ENCODE data around the gene UGT1A10. TPM values are rescaled to one million over a fixed set of nuclear protein-coding genes. Genes with fewer than 3 reads are reported as not detected.

Gene UGT1A10
- total and polyA plus RNA-seq, 12 donors, result not detected

DNA sequence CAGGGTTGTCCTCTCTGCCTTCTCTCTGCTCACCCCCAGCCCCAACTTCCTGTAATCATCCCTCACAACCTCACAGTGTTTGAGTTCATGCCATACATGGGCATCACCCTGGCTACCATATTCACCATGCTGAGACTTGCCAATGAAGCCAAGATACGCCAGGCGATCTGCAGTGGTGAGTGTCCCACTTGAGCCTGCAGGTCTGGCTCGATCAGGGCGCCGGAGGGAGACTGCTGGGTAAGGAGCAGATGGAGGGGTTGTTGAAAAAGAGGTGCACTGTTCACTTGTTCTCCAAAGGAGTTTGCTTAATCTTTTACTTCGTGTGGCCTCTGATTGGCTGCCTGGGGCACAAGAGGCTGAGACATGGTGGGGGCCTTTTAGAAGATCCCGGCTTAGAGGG is 156.5 kb downstream of the UGT1A10 start:
- Histone ChIP-seq H3K9me3 (peaks cover 0 to 4% (median 0%) of the 10 kb centered on the region in 11 donors), H3K4me1 (no peaks in the 10 kb centered on the region), H3K27me3 (peaks cover 0 to 7% (median 0%) of the 10 kb centered on the region in 7 donors), H3K4me3 (no peak overlapping the region), H3K36me3 (no peaks in the 10 kb centered on the region), H3K27ac (no peak overlapping the region)
- TF ChIP-seq, protein P1, sequence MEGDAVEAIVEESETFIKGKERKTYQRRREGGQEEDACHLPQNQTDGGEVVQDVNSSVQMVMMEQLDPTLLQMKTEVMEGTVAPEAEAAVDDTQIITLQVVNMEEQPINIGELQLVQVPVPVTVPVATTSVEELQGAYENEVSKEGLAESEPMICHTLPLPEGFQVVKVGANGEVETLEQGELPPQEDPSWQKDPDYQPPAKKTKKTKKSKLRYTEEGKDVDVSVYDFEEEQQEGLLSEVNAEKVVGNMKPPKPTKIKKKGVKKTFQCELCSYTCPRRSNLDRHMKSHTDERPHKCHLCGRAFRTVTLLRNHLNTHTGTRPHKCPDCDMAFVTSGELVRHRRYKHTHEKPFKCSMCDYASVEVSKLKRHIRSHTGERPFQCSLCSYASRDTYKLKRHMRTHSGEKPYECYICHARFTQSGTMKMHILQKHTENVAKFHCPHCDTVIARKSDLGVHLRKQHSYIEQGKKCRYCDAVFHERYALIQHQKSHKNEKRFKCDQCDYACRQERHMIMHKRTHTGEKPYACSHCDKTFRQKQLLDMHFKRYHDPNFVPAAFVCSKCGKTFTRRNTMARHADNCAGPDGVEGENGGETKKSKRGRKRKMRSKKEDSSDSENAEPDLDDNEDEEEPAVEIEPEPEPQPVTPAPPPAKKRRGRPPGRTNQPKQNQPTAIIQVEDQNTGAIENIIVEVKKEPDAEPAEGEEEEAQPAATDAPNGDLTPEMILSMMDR (IDR thresholded peaks at IDR 0.05), result no peak
- intact Hi-C loops (cut with DNase I), result no loop called here
- ATAC-seq (no peak), DNase-seq (no peak)
- 86 to 93% methylated on average over 7 of the region's 7 CpGs for WGBS, 2 donors

DNA sequence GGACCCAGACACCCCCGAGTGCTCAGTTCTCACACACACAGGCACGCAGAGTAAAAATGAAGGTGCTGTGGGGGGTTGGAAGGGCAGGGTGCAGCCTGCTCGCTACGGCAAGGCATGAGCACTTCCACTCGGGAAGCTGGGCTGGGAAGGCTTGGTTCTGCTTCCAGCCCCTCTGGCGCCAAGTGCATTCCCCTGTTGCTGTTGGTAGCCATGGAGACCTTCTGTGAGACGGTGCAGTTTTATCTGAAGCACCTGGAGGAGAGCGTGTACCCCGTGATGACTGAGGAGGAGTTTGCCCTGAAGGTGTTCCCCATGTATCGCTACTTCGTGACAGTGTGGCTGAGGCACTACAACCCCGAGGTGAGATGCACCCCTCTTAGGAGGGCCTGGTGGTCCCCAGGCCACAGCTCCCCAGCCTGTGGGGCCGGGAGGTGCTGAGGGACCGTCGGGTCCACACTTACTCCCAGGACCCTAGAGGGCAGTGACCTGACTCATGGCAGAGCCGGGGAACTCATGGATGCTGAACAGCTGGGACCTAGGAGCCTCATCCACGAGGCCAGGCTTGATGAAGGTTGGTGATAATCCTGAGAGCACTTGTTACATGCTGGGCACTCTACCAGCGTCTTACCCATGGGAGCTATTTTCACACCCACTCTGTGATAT is 157.3 kb downstream of the UGT1A10 start:
- H3K36me3 ChIP-seq, result no peaks in the 10 kb centered on the region
- no peak overlapping the region for H3K4me3 ChIP-seq
- 73 to 76% methylated on average over 18 of the region's 18 CpGs for WGBS, 2 donors
- ATAC-seq (no peak), DNase-seq (no peak)
- TF ChIP-seq, protein P1 (IDR thresholded peaks at IDR 0.05), result no peak
- intact Hi-C loops (cut with DNase I), result no loop called here
- H3K4me1 ChIP-seq, result no peaks in the 10 kb centered on the region
- H3K27me3 ChIP-seq, result peaks cover 0 to 7% (median 0%) of the 10 kb centered on the region in 7 donors
- H3K27ac ChIP-seq, result no peak overlapping the region
- peaks cover 0 to 4% (median 0%) of the 10 kb centered on the region in 11 donors for H3K9me3 ChIP-seq

DNA sequence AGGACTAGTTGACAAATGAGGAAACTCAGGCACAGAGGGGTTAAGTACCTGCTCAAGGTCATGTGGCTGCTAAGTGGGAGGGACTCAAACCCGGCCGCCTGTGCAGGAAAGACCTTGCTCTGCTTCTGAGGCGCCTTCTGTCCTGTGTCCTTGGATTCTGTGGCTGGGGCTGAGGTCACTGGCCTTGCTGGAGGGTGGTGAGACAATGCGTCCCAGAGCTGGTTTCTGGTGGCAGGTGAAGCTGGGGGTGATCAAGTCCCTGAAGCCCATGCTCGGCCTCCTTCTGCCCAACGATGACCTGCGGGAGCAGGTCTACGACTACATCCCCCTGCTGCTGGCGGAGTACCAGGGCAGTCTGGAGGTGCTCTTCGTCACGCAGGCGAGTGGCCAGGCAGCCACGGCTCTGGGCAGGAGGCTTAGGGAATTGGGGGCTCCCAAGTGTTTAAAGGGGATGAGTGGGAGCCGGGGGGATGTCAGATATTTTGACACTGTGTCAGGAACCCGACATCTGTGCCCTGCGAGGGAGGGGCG is 157.9 kb downstream of the UGT1A10 start:
- Histone ChIP-seq H3K36me3 (no peaks in the 10 kb centered on the region), H3K9me3 (peaks cover 0 to 4% (median 0%) of the 10 kb centered on the region in 11 donors), H3K27me3 (peaks cover 0 to 7% (median 0%) of the 10 kb centered on the region in 7 donors), H3K4me3 (no peak overlapping the region), H3K27ac (no peak overlapping the region), H3K4me1 (no peaks in the 10 kb centered on the region)
- ATAC-seq, result no peak
- DNase-seq, result no peak
- 74 to 75% methylated on average over 17 of the region's 17 CpGs for WGBS, 2 donors
- intact Hi-C loops (cut with DNase I), result no loop called here
- TF ChIP-seq, protein P1 (IDR thresholded peaks at IDR 0.05), result no peak

DNA sequence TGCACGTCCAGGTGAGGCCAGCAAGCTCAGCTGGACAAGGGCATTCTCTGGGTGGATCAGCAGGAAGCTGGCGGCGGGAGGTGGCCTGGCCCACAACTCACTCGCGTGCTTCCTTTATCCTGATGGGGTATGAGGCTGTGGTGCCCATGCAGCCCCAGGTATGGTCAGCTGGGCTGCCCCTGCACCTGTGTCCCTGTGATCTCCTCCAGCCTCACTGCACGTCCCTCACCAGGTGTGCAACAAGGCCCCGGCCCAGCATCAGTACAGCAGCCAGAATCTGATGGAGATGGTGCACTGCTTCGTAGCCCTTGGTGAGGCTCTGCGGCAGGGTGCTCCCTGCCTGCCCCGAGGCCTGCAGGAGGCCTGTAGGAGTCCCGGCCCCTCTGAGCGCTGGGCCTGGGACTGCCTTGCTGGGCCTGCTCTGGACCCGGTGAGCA is 159.5 kb downstream of the UGT1A10 start:
- WGBS, 2 donors, result 90 to 93% methylated on average over 13 of the region's 13 CpGs
- H3K27ac ChIP-seq, result no peak overlapping the region
- H3K4me1 ChIP-seq, result no peaks in the 10 kb centered on the region

More for the DNA sequence above, 159.5 kb downstream of the UGT1A10 start:
- Histone ChIP-seq H3K27me3 (peaks cover 0 to 7% (median 0%) of the 10 kb centered on the region in 7 donors), H3K36me3 (no peaks in the 10 kb centered on the region), H3K9me3 (peaks cover 0 to 4% (median 0%) of the 10 kb centered on the region in 11 donors), H3K4me3 (no peak overlapping the region)
- DNase-seq (no peak), ATAC-seq (no peak)
- intact Hi-C loops (cut with DNase I), result no loop called here
- TF ChIP-seq, protein P1 (IDR thresholded peaks at IDR 0.05), result no peak
